Measurements from ENCODE around the gene SLC2A6.
"Not testable (repeated sequence)": the region's sequence is repeated elsewhere in the genome, so short reads cannot be mapped to it uniquely, and the experiment has no call there.

Gene SLC2A6

DNA sequence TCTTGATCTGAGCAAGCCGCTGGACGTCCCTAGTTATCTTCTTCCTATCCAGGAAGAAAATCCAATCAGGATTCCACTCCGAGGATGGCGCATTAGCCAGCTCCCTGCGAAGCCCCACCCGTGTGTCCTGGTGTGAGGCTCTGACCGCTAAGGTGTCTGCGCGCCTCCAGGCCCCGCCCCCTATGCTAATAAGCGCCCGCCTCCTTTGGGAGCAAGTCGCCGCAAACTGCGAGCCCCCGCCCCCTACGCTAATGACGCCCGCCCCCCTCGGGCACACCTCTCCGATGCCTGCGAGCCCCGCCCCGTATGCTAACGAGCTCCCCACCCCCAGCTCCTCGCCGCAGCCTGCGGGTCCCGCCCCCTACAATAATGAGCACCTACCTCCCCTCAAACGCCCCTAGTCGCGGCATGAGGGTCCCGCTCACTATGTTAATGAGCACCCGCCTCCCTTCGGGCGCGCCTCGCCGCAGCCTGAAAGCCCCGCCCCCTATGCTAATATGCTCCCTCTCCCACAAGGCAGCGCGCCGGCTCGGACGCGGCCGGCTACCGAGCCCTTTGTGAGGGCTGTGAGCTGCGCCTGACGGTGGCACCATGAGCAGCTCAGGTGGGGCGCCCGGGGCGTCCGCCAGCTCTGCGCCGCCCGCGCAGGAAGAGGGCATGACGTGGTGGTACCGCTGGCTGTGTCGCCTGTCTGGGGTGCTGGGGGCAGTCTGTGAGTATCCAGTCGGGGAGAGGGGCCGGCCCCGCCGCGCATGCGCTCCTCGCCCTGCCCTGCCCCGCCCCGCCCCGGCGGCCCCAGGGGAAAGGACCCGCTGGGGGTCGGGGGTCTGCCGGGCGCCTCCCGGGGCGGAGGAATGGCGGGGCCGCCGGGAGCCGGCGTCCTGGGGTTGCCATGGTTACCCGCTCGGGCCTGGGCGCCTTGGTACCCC, 19.2 kb downstream of the SLC2A6 start, which contains the start of gene CACFD1:
Gene CACFD1, plus strand, starts transcription at position 503 of the 929 bp plus-strand sequence. Its CDS starts 89 bp downstream, at position 592.
- peak; percentile 80 to 95 (median 92) for DNase-seq

DNA sequence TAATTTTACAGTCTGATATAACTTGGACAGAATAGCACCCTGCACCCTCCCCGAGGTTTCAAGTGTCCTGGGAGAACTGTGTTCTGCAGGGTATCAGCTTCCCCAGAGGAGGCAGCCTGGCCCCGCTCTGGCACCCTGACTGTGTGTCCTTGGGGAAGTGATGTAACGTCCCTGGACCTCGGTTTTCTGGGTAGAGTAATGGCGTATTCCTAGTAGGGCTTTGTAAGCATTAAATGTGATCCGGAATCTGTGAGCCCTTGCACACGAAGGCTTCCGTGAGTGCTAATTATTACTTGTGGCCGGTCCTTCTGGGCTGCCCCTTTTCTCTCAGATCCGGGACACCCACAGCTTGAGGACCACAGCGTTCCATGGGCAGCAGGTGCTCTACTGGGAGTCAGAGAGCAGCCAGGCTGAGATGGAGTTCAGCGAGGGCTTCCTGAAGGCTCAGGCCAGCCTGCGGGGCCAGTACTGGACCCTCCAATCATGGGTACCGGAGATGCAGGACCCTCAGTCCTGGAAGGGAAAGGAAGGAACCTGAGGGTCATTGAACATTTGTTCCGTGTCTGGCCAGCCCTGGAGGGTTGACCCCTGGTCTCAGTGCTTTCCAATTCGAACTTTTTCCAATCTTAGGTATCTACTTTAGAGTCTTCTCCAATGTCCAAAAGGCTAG, 20.1 kb downstream of the SLC2A6 start:
- no peak for DNase-seq

DNA sequence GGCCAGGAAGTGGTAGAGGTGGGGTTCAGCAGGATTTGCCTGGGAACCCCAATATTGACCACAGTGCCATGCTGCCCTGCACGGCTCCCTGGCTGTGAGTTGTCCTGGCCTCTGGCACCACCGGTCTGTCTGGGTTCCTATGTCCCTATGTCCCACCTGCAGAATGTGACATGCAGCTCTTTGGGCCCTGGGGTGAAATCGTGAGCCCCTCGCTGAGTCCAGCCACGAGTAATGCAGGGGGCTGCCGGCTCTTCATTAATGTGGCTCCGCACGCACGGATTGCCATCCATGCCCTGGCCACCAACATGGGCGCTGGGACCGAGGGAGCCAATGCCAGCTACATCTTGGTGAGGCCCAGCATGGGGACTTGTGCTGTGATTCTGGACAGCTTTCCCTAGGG, 21.2 kb downstream of the SLC2A6 start:
- DNase-seq: no peak

DNA sequence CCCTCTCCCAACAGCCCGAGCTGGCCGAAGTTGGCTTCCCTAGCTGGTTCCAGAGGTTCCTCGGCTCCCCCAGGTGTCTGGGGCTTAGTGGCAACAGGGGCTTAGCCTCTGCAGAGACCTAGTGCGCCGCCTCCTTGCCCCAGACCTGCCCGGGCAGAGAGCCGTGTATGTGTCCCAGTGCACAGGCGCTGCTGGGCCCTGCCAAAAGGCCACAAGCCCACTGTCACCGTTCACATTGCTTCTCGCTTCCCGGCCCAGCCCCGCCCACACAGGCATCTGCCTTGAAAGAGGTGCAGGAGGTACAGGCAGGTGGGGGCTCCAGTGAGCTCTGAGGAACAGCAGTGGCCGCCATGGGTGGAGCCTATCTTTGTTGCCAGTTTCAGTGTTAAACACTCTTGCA, 21.7 kb downstream of the SLC2A6 start:
- no peak for DNase-seq

DNA sequence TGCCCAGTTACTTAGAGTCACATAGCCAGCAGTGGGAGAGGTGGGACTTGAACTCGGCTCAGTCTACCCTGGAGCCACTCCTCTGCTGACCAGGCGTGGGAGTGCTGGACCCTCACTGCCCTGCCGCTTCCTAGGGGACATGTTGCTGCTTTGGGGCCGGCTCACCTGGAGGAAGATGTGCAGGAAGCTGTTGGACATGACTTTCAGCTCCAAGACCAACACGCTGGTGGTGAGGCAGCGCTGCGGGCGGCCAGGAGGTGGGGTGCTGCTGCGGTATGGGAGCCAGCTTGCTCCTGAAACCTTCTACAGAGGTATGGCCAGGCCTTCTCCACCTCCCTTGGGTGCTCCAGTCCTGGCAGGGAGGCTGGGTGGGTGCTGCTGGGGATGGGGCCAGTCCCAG, 22.5 kb downstream of the SLC2A6 start:
- no peak for DNase-seq

DNA sequence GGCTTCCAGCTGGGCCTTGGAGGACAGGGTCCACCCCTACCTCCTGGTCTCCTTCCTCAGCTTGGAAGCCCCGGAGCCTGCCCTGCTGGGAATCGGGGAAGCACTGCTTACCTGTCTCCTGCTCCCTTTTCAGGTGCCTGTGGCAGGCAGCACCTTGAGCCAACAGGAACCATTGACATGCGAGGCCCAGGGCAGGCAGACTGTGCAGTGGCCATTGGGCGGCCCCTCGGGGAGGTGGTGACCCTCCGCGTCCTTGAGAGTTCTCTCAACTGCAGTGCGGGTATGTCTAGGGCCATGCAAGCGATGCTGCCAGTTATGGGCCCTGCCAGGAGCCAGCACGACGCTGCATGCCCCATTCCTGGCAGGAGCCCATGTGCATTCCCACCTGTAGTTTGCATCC, 23.0 kb downstream of the SLC2A6 start:
- DNase-seq: no peak

DNA sequence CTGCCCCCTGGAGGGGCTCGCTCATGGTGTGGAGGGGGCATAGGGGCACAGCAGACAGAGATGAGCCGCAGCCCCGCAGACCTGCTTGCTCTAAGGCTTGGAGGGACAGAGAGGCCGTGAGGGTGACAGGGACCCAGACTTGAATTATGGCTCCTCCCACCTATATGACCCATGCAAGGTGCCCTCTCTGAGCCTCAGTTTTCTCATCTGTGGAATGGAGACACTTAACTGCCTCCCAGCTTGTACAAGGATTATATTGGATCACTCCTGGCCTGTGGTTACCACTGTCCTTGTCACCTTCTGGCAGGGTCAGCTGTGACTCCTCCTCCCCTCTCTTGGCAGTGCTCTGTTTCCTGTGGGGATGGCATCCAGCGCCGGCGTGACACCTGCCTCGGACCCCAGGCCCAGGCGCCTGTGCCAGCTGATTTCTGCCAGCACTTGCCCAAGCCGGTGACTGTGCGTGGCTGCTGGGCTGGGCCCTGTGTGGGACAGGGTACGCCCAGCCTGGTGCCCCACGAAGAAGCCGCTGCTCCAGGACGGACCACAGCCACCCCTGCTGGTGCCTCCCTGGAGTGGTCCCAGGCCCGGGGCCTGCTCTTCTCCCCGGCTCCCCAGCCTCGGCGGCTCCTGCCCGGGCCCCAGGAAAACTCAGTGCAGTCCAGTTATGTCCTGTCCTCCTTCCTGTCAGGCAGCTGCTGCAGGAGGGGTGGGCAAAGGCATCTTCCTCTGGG, 23.8 kb downstream of the SLC2A6 start:
- no peak for DNase-seq

GRCh38 chr9:133454325-133454724, 24.6 kb downstream of the SLC2A6 start:
- no peak for DNase-seq

DNA sequence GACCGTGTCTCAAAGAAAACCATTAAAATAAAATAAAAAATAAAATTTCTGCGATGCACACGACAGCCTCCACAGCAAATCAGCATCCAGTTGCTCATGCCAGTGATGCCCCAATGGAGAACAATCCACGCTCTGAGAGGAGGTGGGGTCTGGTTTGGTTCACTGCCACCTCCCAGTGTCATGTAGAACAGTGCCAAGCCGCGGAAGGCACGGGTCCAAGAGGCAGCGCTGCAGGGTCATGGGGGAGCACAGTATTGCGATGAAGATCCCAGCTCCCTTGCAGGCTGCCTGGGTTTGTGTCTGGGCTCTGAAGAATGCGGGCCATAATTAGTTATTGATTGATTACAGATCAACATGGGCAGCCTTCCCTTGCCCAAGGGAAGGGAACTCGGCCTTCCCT, 25.2 kb downstream of the SLC2A6 start:
- DNase-seq: no peak

DNA sequence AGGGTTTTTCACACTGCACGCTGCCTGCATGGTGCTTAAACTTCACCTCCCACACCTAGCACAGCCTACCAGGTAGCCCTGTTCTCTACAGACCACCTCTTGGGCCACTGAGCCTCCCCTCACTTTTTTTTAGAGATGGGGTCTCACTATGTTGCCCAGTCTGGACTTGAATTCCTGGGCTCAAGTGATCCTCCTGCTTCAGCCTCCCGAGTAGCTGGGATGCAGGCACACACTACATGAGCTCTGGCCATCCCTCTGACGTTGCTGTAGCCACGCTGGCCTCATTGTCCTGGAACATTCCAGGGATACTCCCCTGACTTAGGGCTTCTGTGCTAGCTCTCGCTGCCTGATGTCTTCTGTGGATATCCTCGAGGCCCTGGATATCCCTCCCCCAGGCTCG, 26.3 kb downstream of the SLC2A6 start:
- DNase-seq: no peak

- not testable (repeated sequence) for DNase-seq
These were observed 27.0 kb downstream of the SLC2A6 start for GRCh38 chr9:133451865-133452264.

GRCh38 chr9:133449760-133450159, 29.1 kb downstream of the SLC2A6 start:
- DNase-seq: no peak

GRCh38 chr9:133448487-133448972, 30.4 kb downstream of the SLC2A6 start:
- no peak for DNase-seq

DNA sequence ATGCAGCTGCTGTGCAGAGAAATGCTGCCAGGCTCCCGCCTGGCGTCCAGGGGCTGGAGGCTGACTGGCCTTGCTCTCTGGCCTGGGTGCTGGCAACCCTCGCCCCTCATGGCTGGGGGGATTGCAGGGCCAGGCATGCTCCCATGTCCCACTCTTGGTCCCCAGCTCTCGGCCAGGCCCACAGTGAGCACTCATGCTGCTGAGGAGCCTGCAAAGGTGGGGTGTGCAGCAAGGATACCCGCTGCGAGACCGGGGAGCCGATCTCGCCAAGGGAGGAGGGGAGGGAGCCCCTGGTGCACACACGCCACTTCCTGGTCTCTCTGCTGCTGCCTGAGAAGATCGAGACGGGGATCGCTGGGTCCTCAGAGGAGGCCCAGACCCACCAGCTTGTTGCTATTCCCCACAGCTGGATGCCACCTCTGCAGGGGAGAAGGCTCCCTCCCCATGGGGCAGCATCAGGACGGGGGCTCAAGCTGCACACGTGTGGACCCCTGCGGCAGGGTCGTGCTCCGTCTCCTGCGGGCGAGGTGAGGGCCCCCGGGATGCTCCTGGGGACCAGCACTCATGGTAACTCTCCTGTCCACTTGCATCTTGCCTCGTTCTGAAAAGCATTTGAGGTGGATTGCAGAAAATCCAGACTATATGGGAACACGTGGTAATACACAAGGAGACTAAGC, 33.5 kb downstream of the SLC2A6 start:
- no peak for DNase-seq

DNA sequence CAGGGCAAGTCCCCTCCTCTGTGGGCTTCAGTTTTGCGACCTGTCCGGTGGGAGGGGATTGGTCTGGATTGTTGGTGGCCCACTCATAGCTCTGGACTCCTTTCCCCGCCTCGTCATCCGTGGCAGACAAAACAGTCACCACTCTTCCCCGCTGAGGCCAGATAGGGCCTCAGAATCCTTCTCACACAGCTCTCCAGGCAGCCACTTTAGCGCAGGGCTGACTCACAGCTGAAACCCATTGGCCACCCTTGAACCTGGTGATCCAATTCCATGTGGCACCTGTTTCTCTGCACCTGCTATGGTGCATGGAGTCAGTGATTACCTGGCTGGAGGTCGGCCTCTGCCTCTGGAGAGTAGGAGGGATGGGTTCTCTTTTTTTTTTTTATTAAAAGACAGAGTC, 34.9 kb downstream of the SLC2A6 start:
- DNase-seq: no peak

DNA sequence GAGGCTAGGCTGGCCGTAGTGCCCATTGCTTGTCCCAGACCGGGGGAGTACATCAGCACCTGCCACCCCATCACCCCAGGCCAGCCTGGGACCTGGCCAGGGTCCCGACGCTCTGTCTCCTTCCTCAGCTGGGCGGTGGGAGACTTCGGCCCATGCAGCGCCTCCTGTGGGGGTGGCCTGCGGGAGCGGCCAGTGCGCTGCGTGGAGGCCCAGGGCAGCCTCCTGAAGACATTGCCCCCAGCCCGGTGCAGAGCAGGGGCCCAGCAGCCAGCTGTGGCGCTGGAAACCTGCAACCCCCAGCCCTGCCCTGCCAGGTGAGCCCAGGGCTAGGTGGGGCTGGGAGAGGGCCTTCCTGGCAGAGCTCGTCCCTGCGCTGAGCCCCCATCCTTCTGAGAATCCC, 35.7 kb downstream of the SLC2A6 start:
- no peak for DNase-seq

GRCh38 chr9:133441571-133441970, 37.3 kb downstream of the SLC2A6 start:
- no peak for DNase-seq

- DNase-seq: no peak
These were observed 38.0 kb downstream of the SLC2A6 start for GRCh38 chr9:133440874-133441273.

- no peak for DNase-seq
These were observed 39.6 kb downstream of the SLC2A6 start for GRCh38 chr9:133439337-133439736.

DNA sequence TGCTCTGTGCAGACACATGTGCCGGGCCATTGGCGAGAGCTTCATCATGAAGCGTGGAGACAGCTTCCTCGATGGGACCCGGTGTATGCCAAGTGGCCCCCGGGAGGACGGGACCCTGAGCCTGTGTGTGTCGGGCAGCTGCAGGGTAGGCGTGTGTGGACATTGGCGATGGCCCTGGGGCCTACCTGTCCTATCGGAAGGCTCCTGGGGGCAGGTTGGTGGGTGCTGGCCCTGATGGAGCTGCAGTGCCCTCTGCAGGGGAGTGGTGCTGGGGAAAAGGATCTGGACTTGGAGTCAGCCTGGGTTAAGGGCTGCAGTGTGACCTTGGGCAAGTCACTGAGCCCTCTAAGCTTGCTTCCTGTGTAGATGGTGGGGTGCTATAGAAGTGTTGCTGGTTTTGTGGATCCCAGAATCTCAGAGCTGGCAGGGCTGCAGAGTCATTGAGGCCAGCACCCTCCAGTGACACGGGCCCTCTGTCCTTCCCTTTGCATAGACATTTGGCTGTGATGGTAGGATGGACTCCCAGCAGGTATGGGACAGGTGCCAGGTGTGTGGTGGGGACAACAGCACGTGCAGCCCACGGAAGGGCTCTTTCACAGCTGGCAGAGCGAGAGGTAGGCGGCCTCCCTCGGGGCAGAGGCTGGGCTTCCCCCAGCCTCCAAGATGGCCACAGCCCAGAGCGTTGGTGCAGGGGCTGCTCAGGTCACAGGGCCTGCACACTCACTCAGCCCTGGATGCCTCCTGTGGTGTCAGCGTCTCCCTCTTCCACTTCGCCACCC, 41.0 kb downstream of the SLC2A6 start:
- DNase-seq: no peak

DNA sequence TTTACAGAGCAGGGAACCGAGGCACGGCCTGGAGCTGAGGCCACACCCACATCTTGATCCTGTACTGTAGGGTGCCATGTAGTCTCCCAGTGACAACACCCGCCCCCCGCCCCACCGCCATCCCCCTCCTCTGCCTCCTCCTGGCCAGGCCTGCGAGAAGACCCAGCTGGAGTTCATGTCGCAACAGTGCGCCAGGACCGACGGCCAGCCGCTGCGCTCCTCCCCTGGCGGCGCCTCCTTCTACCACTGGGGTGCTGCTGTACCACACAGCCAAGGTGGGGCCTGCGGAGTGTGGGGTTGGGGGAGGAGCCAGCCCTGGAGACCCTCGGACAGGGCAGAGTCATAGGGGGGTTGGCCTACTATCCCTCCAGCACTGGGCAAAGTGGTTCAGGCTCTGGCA, 42.2 kb downstream of the SLC2A6 start:
- DNase-seq: no peak

DNA sequence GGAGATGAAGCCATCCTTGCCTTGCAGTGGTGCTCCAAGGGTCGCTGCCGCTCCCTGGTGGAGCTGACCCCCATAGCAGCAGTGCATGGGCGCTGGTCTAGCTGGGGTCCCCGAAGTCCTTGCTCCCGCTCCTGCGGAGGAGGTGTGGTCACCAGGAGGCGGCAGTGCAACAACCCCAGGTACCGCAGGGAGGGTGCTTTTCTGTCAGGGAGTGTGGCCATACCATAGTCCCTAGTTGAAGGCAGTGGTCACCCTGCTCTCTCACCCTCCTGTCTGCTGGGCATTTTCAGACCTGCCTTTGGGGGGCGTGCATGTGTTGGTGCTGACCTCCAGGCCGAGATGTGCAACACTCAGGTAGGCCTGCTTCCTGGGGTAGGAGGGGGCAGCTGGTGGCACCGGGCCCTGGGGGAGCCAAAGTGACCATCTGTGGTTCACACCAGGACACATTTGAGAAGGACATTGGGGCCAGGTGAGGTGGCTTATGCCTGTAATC, 45.5 kb downstream of the SLC2A6 start:
- DNase-seq: no peak
